A549 (cell line): ENCODE measurements around the gene STK35. TPM values are rescaled to one million over a fixed set of nuclear protein-coding genes. Genes with fewer than 3 reads are reported as not detected.

Source experiments
- ATAC-seq, 2 experiments: fragments of 200-7000 bp in 1 of 2; fragments of >200 bp in 1 of 2; cut with Nextera tagmentation in 1 of 2; cut with Tn5 transposase in 1 of 2; 3 replicates each; pipeline versions ENCODE4 v1.8.0 to v1.9.1; 2018 to 2020; ENCODE audit warnings: mild to moderate bottlenecking in 1 of 2, moderate library complexity in 1 of 2
- CTCF ChIA-PET: fragments of 300-600 bp; sonication (Branson Sonifier 250); formaldehyde crosslinking; extraction: SDS; loops from one replicate; lab custom pipeline; 2021; ENCODE audit warnings: antibody characterized with exemption, inconsistent platforms; lab: Yijun Ruan, JAX
- POLR2A ChIA-PET: fragments of 350-600 bp; formaldehyde crosslinking; extraction: SDS; loops from one replicate; lab custom pipeline; 2021; ENCODE audit warnings: antibody characterized with exemption, inconsistent platforms; lab: Yijun Ruan, JAX
- DNase-seq, 2 experiments: peaks; one replicate each; pipeline versions ENCODE4 v3.0.0 to v3.0.0-alpha.2; 2011 to 2016; ENCODE audit warnings: low read depth in 1 of 2, low spot score in 1 of 2
- FAIRE-seq: peaks from 2 replicates; lab custom pipeline; 2011; peaks lifted over from hg19 to GRCh38; lab: Jason Lieb, UNC
- H3K27ac ChIP-seq, 2 experiments: fragments of >200 bp; sonication (Bioruptor Twin); formaldehyde crosslinking; 3 replicates each; pipeline ENCODE4 v1.5.1; 2016 to 2017
- H3K4me1 ChIP-seq: fragments of >200 bp; sonication (Bioruptor Twin); formaldehyde crosslinking; 3 replicates; pipeline ENCODE4 v1.6.1; 2016
- H3K4me2 ChIP-seq: fragments of >200 bp; sonication (Bioruptor Twin); formaldehyde crosslinking; 3 replicates; pipeline ENCODE4 v1.6.1; 2016
- H3K4me3 ChIP-seq: fragments of >200 bp; sonication (Bioruptor Twin); formaldehyde crosslinking; 3 replicates; pipeline ENCODE4 v1.5.1; 2016
- H3K9me3 ChIP-seq: fragments of >200 bp; sonication (Bioruptor Twin); formaldehyde crosslinking; 3 replicates; pipeline ENCODE4 v1.6.1; 2016
- BCL3 ChIP-seq: fragments of >200 bp; sonication (Bioruptor Twin); formaldehyde crosslinking; IDR thresholded peaks from 3 replicates; pipeline ENCODE4 v1.6.1; 2016
- CHD2 ChIP-seq: fragments of 150-350 bp; IDR thresholded peaks from 2 replicates; pipeline ENCODE4 v1.6.1; 2014; ENCODE audit warnings: low read length; ENCODE audit not compliant: partially characterized antibody
- CHD4 ChIP-seq: fragments of 200-600 bp; sonication (generic); IDR thresholded peaks from 2 replicates; pipeline ENCODE4 v1.6.1; 2016; ENCODE audit warnings: antibody characterized with exemption, mild to moderate bottlenecking, borderline replicate concordance
- CTCF ChIP-seq: fragments of >200 bp; sonication (Bioruptor Twin); formaldehyde crosslinking; IDR thresholded peaks from 3 replicates; pipeline ENCODE4 v1.5.1; 2016
- E2F6 ChIP-seq: IDR thresholded peaks from 2 replicates; pipeline ENCODE4 v1.6.1; 2012; ENCODE audit warnings: low read depth, borderline replicate concordance
- EHMT2 ChIP-seq: fragments of 200-600 bp; sonication (generic); IDR thresholded peaks from 2 replicates; pipeline ENCODE4 v1.6.1; 2016; ENCODE audit warnings: antibody characterized with exemption, low read depth, mild to moderate bottlenecking, moderate library complexity
- FOSB ChIP-seq: fragments of 250-450 bp; sonication (Bioruptor Pico); IDR thresholded peaks from 2 replicates; pipeline ENCODE4 v1.5.0; 2020; ENCODE audit warnings: mild to moderate bottlenecking, moderate library complexity
- FOSL2 ChIP-seq, 2 experiments: fragments of 450-650 bp in 1 of 2; fragments of >200 bp in 1 of 2; sonication (Bioruptor Twin) in 1 of 2; formaldehyde crosslinking; IDR thresholded peaks; 2 replicates each; pipeline versions ENCODE4 v1.5.0 to v1.6.1; 2016 to 2020; ENCODE audit warnings: mild to moderate bottlenecking in 1 of 2, moderate library complexity in 1 of 2
- HDAC2 ChIP-seq: fragments of 200-600 bp; sonication (generic); IDR thresholded peaks from 2 replicates; pipeline ENCODE4 v1.6.1; 2016
- HEYL ChIP-seq: fragments of 250-450 bp; sonication (Bioruptor Pico); IDR thresholded peaks from 2 replicates; pipeline ENCODE4 v1.8.0; 2021; ENCODE audit warnings: mild to moderate bottlenecking, moderate library complexity
- HOXA7 ChIP-seq: fragments of 250-450 bp; sonication (Bioruptor Pico); IDR thresholded peaks from 2 replicates; pipeline ENCODE4 v1.5.0; 2020; ENCODE audit warnings: mild to moderate bottlenecking, moderate library complexity
- HOXB13 ChIP-seq: fragments of 250-450 bp; sonication (Bioruptor Pico); IDR thresholded peaks from 2 replicates; pipeline ENCODE4 v1.5.0; 2020; ENCODE audit warnings: low read depth, mild to moderate bottlenecking, moderate library complexity
- HOXB5 ChIP-seq: fragments of 250-450 bp; sonication (Bioruptor Pico); IDR thresholded peaks from 2 replicates; pipeline ENCODE4 v1.5.0; 2020; ENCODE audit warnings: mild to moderate bottlenecking, moderate library complexity
- JUN ChIP-seq, 2 experiments: fragments of >200 bp; sonication (Bioruptor Twin); formaldehyde crosslinking; IDR thresholded peaks; 2 replicates in 1 of 2; 3 replicates in 1 of 2; pipeline ENCODE4 v1.6.1; 2016 to 2017
- KDM5A ChIP-seq: fragments of 200-600 bp; sonication (generic); IDR thresholded peaks from 2 replicates; pipeline ENCODE4 v1.6.1; 2016; ENCODE audit warnings: antibody characterized with exemption, mild to moderate bottlenecking
- MAX ChIP-seq: IDR thresholded peaks from 2 replicates; pipeline ENCODE4 v1.6.1; 2012
- MYC ChIP-seq: IDR thresholded peaks from 2 replicates; pipeline ENCODE4 v1.6.1; 2012; ENCODE audit warnings: mild to moderate bottlenecking, inconsistent platforms, low read length, improper control_type of control experiment, borderline replicate concordance
- NR3C1 ChIP-seq: fragments of >200 bp; sonication (Bioruptor Twin); formaldehyde crosslinking; IDR thresholded peaks from 3 replicates; pipeline ENCODE4 v1.6.1; 2017
- POLR2A ChIP-seq: IDR thresholded peaks from 2 replicates; pipeline ENCODE4 v1.6.1; 2012; ENCODE audit warnings: mild to moderate bottlenecking, low read length
- RARB ChIP-seq: fragments of 250-450 bp; sonication (Bioruptor Pico); IDR thresholded peaks from 2 replicates; pipeline ENCODE4 v1.8.0; 2021; ENCODE audit warnings: mild to moderate bottlenecking, moderate library complexity
- RNF2 ChIP-seq: fragments of 200-600 bp; sonication (generic); IDR thresholded peaks from 2 replicates; pipeline ENCODE4 v1.6.1; 2016; ENCODE audit warnings: low read depth, mild to moderate bottlenecking, antibody characterized with exemption, moderate library complexity, borderline replicate concordance
- SREBF2 ChIP-seq: fragments of 450-650 bp; IDR thresholded peaks from 2 replicates; pipeline ENCODE4 v1.6.1; 2014; ENCODE audit warnings: mild to moderate bottlenecking, moderate library complexity
- USF2 ChIP-seq: fragments of 450-650 bp; IDR thresholded peaks from 2 replicates; pipeline ENCODE4 v1.6.1; 2014; ENCODE audit warnings: antibody characterized with exemption
- ZC3H11A ChIP-seq: fragments of 450-650 bp; IDR thresholded peaks from 2 replicates; pipeline ENCODE4 v1.6.1; 2014; ENCODE audit warnings: antibody characterized with exemption, mild to moderate bottlenecking
- ZSCAN20 ChIP-seq: fragments of 250-450 bp; sonication (Bioruptor Pico); IDR thresholded peaks from 2 replicates; pipeline ENCODE4 v1.8.0; 2022; ENCODE audit warnings: mild to moderate bottlenecking, moderate library complexity
- WGBS: methylation state at CpG from one replicate; pipeline ENCODE4 v1.1.6; 2017; ENCODE audit errors: missing lambda C conversion rate; 5-methylcytosine and 5-hydroxymethylcytosine counted together
- polyA plus RNA-seq, 4 experiments: library from polyadenylated mRNA; depleted of rRNA in 3 of 4; stranded (reverse); fragments of >200 nt; fragmentation: RNase III in 1 of 4; extraction: RNeasy Plus Mini Kit Qiagen cat#74134 plus additional on column Dnase treatment in 1 of 4; gene quantifications; 2 replicates in 3 of 4; 3 replicates in 1 of 4; pipeline ENCODE4 v1.2.3, GENCODE V29; 2011 to 2017

STK35 gene
- polyA plus RNA-seq, 2 of the 4 experiments (the other 2 are of a cell fraction), result 9.0 to 10.0 TPM

GRCh38 chr20:2140561-2140960 lies 38.9 kb downstream of the STK35 start (continued):
- TF ChIP-seq MAX (no peak), HOXA7 (CRISPR knock-in tag) (no peak), FOSL2 (IDR thresholded peaks at IDR 0.05) (no peak), FOSL2 (CRISPR knock-in tag; IDR thresholded peaks at IDR 0.05) (no peak), NR3C1 (no peak), CHD4 (no peak), HEYL (CRISPR knock-in tag) (no peak), CTCF (no peak), HDAC2 (no peak)

GRCh38 chr20:2141600-2142575 lies 40.3 kb downstream of the STK35 start:
- FAIRE-seq (no peak), DNase-seq (no peak), ATAC-seq (no peak)
- POLR2A ChIA-PET, result no interaction called here
- H3K4me1 ChIP-seq, result no peaks in the 10 kb centered on the region
- no peak overlapping the region for H3K27ac ChIP-seq
- WGBS, result 89% methylated on average over 10 of the region's 10 CpGs
- no peaks in the 10 kb centered on the region for H3K9me3 ChIP-seq
- H3K4me2 ChIP-seq, result no peak overlapping the region
- H3K4me3 ChIP-seq, result no peak overlapping the region
- no peak for TF ChIP-seq EHMT2
- no peak for TF ChIP-seq JUN (IDR thresholded peaks at IDR 0.05)
- no peak for TF ChIP-seq HOXA7 (CRISPR knock-in tag)
- no peak for TF ChIP-seq CHD2
- TF ChIP-seq RNF2, result no peak
- TF ChIP-seq E2F6, result no peak
- CTCF ChIA-PET, result interaction anchor here (1.1 to 3.8 kb wide), 6 partner anchors 7 to 177 kb away, joined by 6 to 22 read pairs (median 6); no protein-coding TSS in a partner anchor

GRCh38 chr20:2142649-2143048 lies 41.0 kb downstream of the STK35 start:
- H3K4me3 ChIP-seq, result no peak overlapping the region
- no peak for DNase-seq
- H3K4me1 ChIP-seq, result no peaks in the 10 kb centered on the region
- 86% methylated on average over 6 of the region's 6 CpGs for WGBS
- ATAC-seq, result no peak
- no peaks in the 10 kb centered on the region for H3K9me3 ChIP-seq
- ChIA-PET POLR2A (no interaction called here), CTCF (interaction anchor here (1.0 to 3.6 kb wide), 5 partner anchors 11 to 176 kb away, joined by 3 to 17 read pairs (median 6); no protein-coding TSS in a partner anchor)
- TF ChIP-seq MYC, result no peak
- TF ChIP-seq KDM5A, result no peak
- no peak for TF ChIP-seq RNF2
- no peak for TF ChIP-seq RARB (CRISPR knock-in tag)
- no peak for TF ChIP-seq SREBF2
- TF ChIP-seq ZC3H11A, result no peak
- no peak for TF ChIP-seq POLR2A
- TF ChIP-seq USF2, result no peak
- TF ChIP-seq FOSB, result no peak
- TF ChIP-seq CHD4, result no peak
- TF ChIP-seq BCL3, result no peak
- no peak for TF ChIP-seq HOXB13 (CRISPR knock-in tag)
- TF ChIP-seq HOXB5 (CRISPR knock-in tag), result no peak
- no peak for TF ChIP-seq ZSCAN20 (CRISPR knock-in tag)
- no peak for TF ChIP-seq MAX
- no peak for FAIRE-seq
- no peak overlapping the region for H3K27ac ChIP-seq
- no peak overlapping the region for H3K4me2 ChIP-seq
